AG09319 (cell line): Measurements from ENCODE around the gene EPYC.

Experiments
- DNase-seq: peaks from one replicate; pipeline ENCODE4 v3.0.0-alpha.2; 2010; ENCODE audit warnings: low read depth; ENCODE audit errors: extremely low read depth
- CTCF ChIP-seq: IDR thresholded peaks from 2 replicates; pipeline ENCODE4 v1.5.1; 2011; ENCODE audit warnings: low read depth, mild to moderate bottlenecking, inconsistent platforms, low read length, moderate library complexity

Gene EPYC

DNA sequence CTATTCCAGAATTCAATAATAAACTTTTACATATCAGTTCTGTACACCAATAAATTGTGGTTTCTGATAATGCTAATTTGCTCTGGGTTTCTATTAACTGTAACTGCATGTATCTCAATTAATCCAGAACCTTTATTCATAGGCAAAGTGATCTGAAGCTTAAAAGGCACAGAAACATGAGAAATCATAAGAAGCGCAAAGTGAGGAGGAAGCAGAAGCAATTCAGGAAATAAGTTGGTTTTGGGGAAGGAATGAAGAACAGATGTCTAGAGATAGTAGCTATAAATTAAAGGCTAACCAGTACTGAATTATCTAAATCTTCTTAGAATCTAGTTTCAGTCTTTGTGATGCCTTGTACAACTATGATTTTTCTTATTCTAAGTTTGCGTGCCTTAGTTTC is 28.5 kb upstream of the EPYC start:
- no peak for TF ChIP-seq CTCF
- DNase-seq: no peak

GRCh38 chr12:91023326-91024004 is 18.7 kb upstream of the EPYC start:
- no peak for TF ChIP-seq CTCF
- DNase-seq: no peak

GRCh38 chr12:91021076-91021475 is 16.3 kb upstream of the EPYC start:
- TF ChIP-seq CTCF: no peak
- no peak for DNase-seq

DNA sequence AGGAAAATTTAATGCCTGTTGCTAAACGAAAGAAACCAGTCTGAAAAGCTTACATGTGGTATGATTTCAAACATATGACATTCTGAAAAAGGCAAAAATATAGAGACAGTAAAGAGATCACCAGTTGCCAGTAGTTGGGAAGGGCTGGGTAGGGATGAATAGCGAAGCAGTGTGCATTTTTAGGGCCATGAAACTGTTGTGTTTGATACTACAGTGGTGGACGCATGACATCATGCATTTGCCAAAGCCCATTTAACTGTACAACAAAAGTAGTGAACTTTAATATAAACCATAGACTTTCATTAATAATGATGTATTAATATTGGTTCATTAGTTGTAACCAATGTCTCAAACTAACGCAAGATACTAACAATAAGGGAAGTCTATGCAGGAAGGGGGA is 14.7 kb upstream of the EPYC start:
- no peak for DNase-seq
- TF ChIP-seq CTCF: no peak

GRCh38 chr12:91017511-91018263 is 12.9 kb upstream of the EPYC start:
- no peak for TF ChIP-seq CTCF
- DNase-seq: no peak

GRCh38 chr12:91017043-91017442 is 12.3 kb upstream of the EPYC start:
- no peak for DNase-seq
- TF ChIP-seq CTCF: no peak

GRCh38 chr12:91009319-91009950 is 4.7 kb upstream of the EPYC start:
- no peak for DNase-seq
- no peak for TF ChIP-seq CTCF
